GM23248 (cell line): Measurements from ENCODE around the gene HSPBP1. TPM values are rescaled to one million over a fixed set of nuclear protein-coding genes. Genes with fewer than 3 reads are reported as not detected.

ENCODE experiments used
- DNase-seq: peaks from one replicate; pipeline ENCODE4 v3.0.0-alpha.2; 2015
- H2AFZ ChIP-seq: fragments of 200-600 bp; sonication (generic); 2 replicates; pipeline ENCODE4 v1.6.1; 2016; ENCODE audit warnings: antibody characterized with exemption
- H3F3A ChIP-seq: fragments of 200-600 bp; sonication (generic); 2 replicates; pipeline ENCODE4 v1.6.1; 2016; ENCODE audit warnings: mild to moderate bottlenecking, antibody characterized with exemption, mixed run types; ENCODE audit not compliant: insufficient read depth
- H3K27ac ChIP-seq: fragments of 200-600 bp; sonication (generic); 2 replicates; pipeline ENCODE4 v1.5.1; 2016; ENCODE audit warnings: mild to moderate bottlenecking
- H3K27me3 ChIP-seq: fragments of 200-600 bp; sonication (generic); replicated peaks from 2 replicates; pipeline ENCODE4 v1.6.1; 2016; ENCODE audit warnings: mild to moderate bottlenecking; ENCODE audit not compliant: insufficient read depth
- H3K36me3 ChIP-seq: fragments of 200-600 bp; sonication (generic); 2 replicates; pipeline ENCODE4 v1.6.1; 2016; ENCODE audit warnings: low read depth, mild to moderate bottlenecking
- H3K4me1 ChIP-seq: fragments of 200-600 bp; sonication (generic); 2 replicates; pipeline ENCODE4 v1.6.1; 2016; ENCODE audit warnings: mild to moderate bottlenecking; ENCODE audit not compliant: insufficient read depth
- H3K4me2 ChIP-seq: fragments of 200-600 bp; sonication (generic); one replicate; pipeline ENCODE4 v1.6.1; 2016; ENCODE audit warnings: mild to moderate bottlenecking; ENCODE audit not compliant: unreplicated experiment
- H3K4me3 ChIP-seq: fragments of 200-600 bp; sonication (generic); 2 replicates; pipeline ENCODE4 v1.5.1; 2016; ENCODE audit warnings: mild to moderate bottlenecking
- H3K79me2 ChIP-seq: fragments of 200-600 bp; sonication (generic); 2 replicates; pipeline ENCODE4 v1.6.1; 2016; ENCODE audit warnings: mild to moderate bottlenecking; ENCODE audit not compliant: insufficient read depth
- H3K9ac ChIP-seq: fragments of 200-600 bp; sonication (generic); 2 replicates; pipeline ENCODE4 v1.6.1; 2016; ENCODE audit warnings: mild to moderate bottlenecking
- H3K9me2 ChIP-seq: fragments of 200-600 bp; sonication (generic); 2 replicates; pipeline ENCODE4 v1.6.1; 2016; ENCODE audit warnings: mixed run types, mild to moderate bottlenecking, moderate library complexity; ENCODE audit not compliant: insufficient read depth
- H3K9me3 ChIP-seq: fragments of 200-600 bp; sonication (generic); one replicate; pipeline ENCODE4 v1.6.1; 2017; ENCODE audit warnings: low read depth
- H4K20me1 ChIP-seq: fragments of 200-600 bp; sonication (generic); 2 replicates; pipeline ENCODE4 v1.6.0; 2016; ENCODE audit not compliant: insufficient read depth
- EZH2 ChIP-seq: fragments of 200-600 bp; sonication (generic); IDR thresholded peaks from 2 replicates; pipeline ENCODE4 v1.6.1; 2018; ENCODE audit warnings: antibody characterized with exemption, mild to moderate bottlenecking; ENCODE audit not compliant: insufficient read depth, poor library complexity, severe bottlenecking
- EZH2phosphoT487 ChIP-seq: fragments of 200-600 bp; sonication (generic); IDR thresholded peaks from 2 replicates; pipeline ENCODE4 v1.6.1; 2018; ENCODE audit warnings: antibody characterized with exemption, moderate library complexity, mild to moderate bottlenecking, low read depth; ENCODE audit not compliant: insufficient read depth
- WGBS, 2 experiments: methylation state at CpG; one replicate each; pipeline ENCODE4 v1.1.6; 2015 to 2017; ENCODE audit warnings: low lambda C conversion rate in 2 of 2, low coverage in 1 of 2; ENCODE audit errors: missing lambda C conversion rate in 2 of 2; 5-methylcytosine and 5-hydroxymethylcytosine counted together
- in situ Hi-C: fragments of 300-500 bp; cut with MboI; formaldehyde crosslinking; loops from 2 replicates; pipeline ENCODE4 v1.15.0; 2020
- polyA plus RNA-seq: library from polyadenylated mRNA; unstranded; fragments of >200 nt; fragmentation: Nextera tagmentation; extraction: Ambion mirVana; gene quantifications from 2 replicates; pipeline ENCODE4 v1.2.1, GENCODE V29; 2016
- total RNA-seq: library from RNA; depleted of rRNA; stranded (reverse); fragments of >200 nt; shearing (Covaris generic); gene quantifications from 2 replicates; pipeline ENCODE4 v1.2.3, GENCODE V29; 2014

Gene HSPBP1
- total and polyA plus RNA-seq, 2 experiments from 2014 or later: 42.5 to 62.5 TPM

DNA sequence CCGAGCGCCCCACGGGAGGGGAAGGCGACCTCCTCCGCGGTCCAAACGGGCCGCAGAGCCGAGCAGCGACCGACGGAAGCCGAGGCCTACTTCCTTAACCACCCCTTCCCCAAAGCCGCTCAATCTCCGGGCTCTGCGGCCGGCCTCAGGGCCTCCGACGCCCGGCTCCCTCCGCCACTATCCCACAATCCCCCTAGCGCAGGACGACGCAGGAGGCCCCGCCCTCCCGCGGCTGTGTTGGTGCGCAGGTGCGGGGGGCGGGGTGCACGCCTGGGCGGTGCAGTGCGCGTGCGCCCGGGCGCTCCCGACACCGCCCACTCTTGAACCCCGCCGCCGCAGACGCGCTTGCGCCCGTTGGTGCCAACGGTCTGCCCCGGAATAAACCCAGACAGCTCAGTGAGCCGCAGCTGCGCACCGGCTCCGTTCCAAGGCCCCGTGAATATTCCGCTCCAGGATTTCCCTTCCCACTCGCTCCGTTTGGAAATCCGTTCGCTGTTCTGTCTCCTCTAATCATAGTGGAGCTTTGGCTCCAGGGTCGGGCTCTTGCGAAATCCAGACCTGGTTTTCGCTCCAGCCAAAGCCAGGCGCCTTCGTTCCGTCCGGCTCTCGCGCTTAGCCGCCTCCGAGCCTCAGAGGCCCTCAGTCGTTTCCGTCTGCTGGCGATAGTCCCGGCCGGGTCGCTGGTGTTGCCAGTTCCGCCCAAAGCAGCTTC is 20.9 kb downstream of the HSPBP1 start, which contains the start of gene PPP6R1:
TSS of gene PPP6R1 (minus strand) at position 190 of the 712 bp plus-strand sequence. CDS start 11,914 bp downstream, outside the sequence.
- Histone ChIP-seq H2AFZ (peak within 1 kb of the TSS; percentile 93), H3K9ac (peak within 1 kb of the TSS; percentile 96), H3K4me2 (peak within 1 kb of the TSS; percentile 97), H3K4me1 (peaks cover 26% of the 10 kb centered on the region), H3F3A (peaks cover 32% of the 10 kb centered on the region), H4K20me1 (peaks cover 6% of the 10 kb centered on the region; the same call in 1 of the 2 replicates), H3K36me3 (no peaks in the 10 kb centered on the region; the same call in 1 of the 2 replicates), H3K27me3 (no peaks in the 10 kb centered on the region), H3K9me3 (no peaks in the 10 kb centered on the region), H3K9me2 (no peaks in the 10 kb centered on the region), H3K79me2 (peaks cover 47% of the 10 kb centered on the region), H3K4me3 (peak within 1 kb of the TSS; percentile 98), H3K27ac (peak within 1 kb of the TSS; percentile 93)
- WGBS, 2 experiments: 1% methylated on average over 65 to 76 of the region's 76 CpGs
- TF ChIP-seq EZH2phosphoT487 (no peak), EZH2 (no peak)
- DNase-seq: peak; percentile 98
- in situ Hi-C loops: no loop called here

GRCh38 chr19:55258476-55258827 is 21.5 kb downstream of the HSPBP1 start:
- H2AFZ ChIP-seq: peak overlapping the region; percentile 74
- in situ Hi-C loops: no loop called here

GRCh38 chr19:55257461-55258420 is 22.2 kb downstream of the HSPBP1 start:
- 4% methylated on average over 35 to 51 of the region's 51 CpGs for WGBS, 2 experiments
- no peak overlapping the region for H2AFZ ChIP-seq
- TF ChIP-seq EZH2: no peak
- TF ChIP-seq EZH2phosphoT487: no peak
- peaks cover 59% of the 10 kb centered on the region for H3K79me2 ChIP-seq
- peak overlapping the region; percentile 78 for H3K27ac ChIP-seq
- peak; percentile 61 for DNase-seq
- H3F3A ChIP-seq: peaks cover 32% of the 10 kb centered on the region
- peaks cover 6% of the 10 kb centered on the region; the same call in 1 of the 2 replicates for H4K20me1 ChIP-seq
- H3K9ac ChIP-seq: peak overlapping the region; percentile 96
- peak overlapping the region; percentile 97 for H3K4me2 ChIP-seq
- no peaks in the 10 kb centered on the region for H3K27me3 ChIP-seq
- in situ Hi-C loops: no loop called here
- H3K9me2 ChIP-seq: no peaks in the 10 kb centered on the region
- peak overlapping the region; percentile 98 for H3K4me3 ChIP-seq
- no peaks in the 10 kb centered on the region for H3K9me3 ChIP-seq
- H3K36me3 ChIP-seq: no peaks in the 10 kb centered on the region; the same call in 1 of the 2 replicates
- H3K4me1 ChIP-seq: peaks cover 26% of the 10 kb centered on the region

More at GRCh38 chr19:55258476-55258827, 21.5 kb downstream of the HSPBP1 start:
- H3F3A ChIP-seq: peaks cover 32% of the 10 kb centered on the region
- no peaks in the 10 kb centered on the region for H3K9me3 ChIP-seq
- no peaks in the 10 kb centered on the region; the same call in 1 of the 2 replicates for H3K36me3 ChIP-seq
- no peak for TF ChIP-seq EZH2
- no peak for TF ChIP-seq EZH2phosphoT487
- H3K9ac ChIP-seq: peak overlapping the region; percentile 96
- H4K20me1 ChIP-seq: peaks cover 6% of the 10 kb centered on the region; the same call in 1 of the 2 replicates
- H3K27me3 ChIP-seq: no peaks in the 10 kb centered on the region
- H3K27ac ChIP-seq: peak overlapping the region; percentile 78
- WGBS, 2 experiments: 0 to 9% methylated on average over 4 to 10 of the region's 53 CpGs
- no peaks in the 10 kb centered on the region for H3K9me2 ChIP-seq
- peak; percentile 52 for DNase-seq
- peak overlapping the region; percentile 40 for H3K4me2 ChIP-seq
- peaks cover 52% of the 10 kb centered on the region for H3K79me2 ChIP-seq
- H3K4me3 ChIP-seq: peak overlapping the region; percentile 98
- peaks cover 26% of the 10 kb centered on the region for H3K4me1 ChIP-seq

DNA sequence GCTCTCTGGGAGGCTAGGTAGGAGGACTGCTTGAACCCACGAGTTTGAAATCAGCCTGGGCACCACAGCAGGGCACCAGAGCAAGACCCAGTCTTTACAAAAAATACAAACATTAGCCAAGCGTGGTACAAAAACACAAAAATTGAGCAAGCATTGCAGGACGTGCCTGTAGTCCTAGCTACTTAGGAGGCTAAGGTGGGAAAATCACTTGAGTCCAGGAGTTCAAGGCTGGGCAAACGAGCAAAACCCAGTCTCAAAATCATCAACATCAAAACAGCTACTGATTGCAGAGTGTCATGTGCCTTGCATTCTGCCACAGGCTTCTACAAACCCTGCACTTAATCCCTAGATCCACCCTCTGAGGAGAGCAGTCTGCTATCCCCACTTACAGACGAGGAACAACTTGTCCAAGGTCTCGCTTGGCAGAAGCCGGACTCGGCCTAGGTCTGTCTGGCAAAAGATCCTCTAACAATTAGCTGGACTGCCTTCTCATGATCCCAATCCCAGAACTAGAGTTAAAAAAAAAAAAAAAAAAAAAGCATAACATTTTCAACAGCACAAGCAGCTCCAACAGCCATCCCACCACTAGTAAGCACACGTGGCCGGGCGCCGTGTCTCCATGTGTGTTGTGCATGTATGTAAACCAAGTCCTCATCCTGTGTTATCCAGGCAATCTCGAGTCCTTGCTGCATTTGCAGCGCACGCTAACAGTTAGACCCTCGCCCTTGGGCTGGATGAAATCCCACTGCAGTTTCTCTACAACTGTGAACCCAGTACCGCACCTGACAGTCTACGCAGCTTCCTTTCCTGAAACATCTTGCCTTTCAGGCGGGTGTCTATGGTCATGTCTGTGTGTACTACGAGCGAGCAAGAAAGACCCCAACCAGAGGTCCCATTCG is 23.1 kb downstream of the HSPBP1 start:
- Histone ChIP-seq H3K27me3 (no peaks in the 10 kb centered on the region), H3K36me3 (no peaks in the 10 kb centered on the region), H3K4me3 (peak overlapping the region; percentile 98), H4K20me1 (peaks cover 6% of the 10 kb centered on the region; the same call in 1 of the 2 replicates), H3K9ac (peak overlapping the region; percentile 96), H3K79me2 (peaks cover 68% of the 10 kb centered on the region), H3K4me1 (peaks cover 26% of the 10 kb centered on the region), H2AFZ (no peak overlapping the region), H3K9me3 (no peaks in the 10 kb centered on the region), H3K4me2 (peak overlapping the region; percentile 97), H3K27ac (peak overlapping the region; percentile 78), H3K9me2 (no peaks in the 10 kb centered on the region), H3F3A (peaks cover 32% of the 10 kb centered on the region)
- in situ Hi-C loops: no loop called here
- 44 to 47% methylated on average over 22 of the region's 22 CpGs for WGBS, 2 experiments
- peak; percentile 41 for DNase-seq
- TF ChIP-seq EZH2: no peak
- TF ChIP-seq EZH2phosphoT487: no peak
